ENCODE data around the gene SHPK. TPM values are rescaled to one million over a fixed set of nuclear protein-coding genes. Genes with fewer than 3 reads are reported as not detected.
"Not testable (repeated sequence)": the region's sequence is repeated elsewhere in the genome, so short reads cannot be mapped to it uniquely, and the experiment has no call there.

The SHPK gene
- total RNA-seq, 2 donors from 2014 or later, result 10.5 to 16.1 TPM

GRCh38 chr17:3565143-3565542 lies 70.9 kb downstream of the SHPK start:
- DNase-seq (ENCODE audit: low spot score) (no peak), ATAC-seq (ENCODE audit: insufficient number of reproducible peaks, low FRiP score, low read depth) (no peak)
- no peak for TF ChIP-seq CTCF (IDR thresholded peaks at IDR 0.05)
- Histone ChIP-seq H3K4me1 (ENCODE audit: control insufficient read depth in 1 of 2, low read depth in 2 of 2) (no peaks in the 10 kb centered on the region), H3K9me3 (no peaks in the 10 kb centered on the region), H3K4me3 (no peak overlapping the region), H3K27me3 (replicated peaks; ENCODE audit: insufficient read depth) (no peaks in the 10 kb centered on the region), H3K36me3 (no peaks in the 10 kb centered on the region), H3K27ac (no peak overlapping the region)

GRCh38 chr17:3564241-3564640 lies 71.8 kb downstream of the SHPK start:
- not testable (repeated sequence) for H3K9me3 ChIP-seq; DNase-seq (ENCODE audit: low spot score); H3K27ac ChIP-seq; H3K27me3 ChIP-seq (replicated peaks; ENCODE audit: insufficient read depth); H3K4me3 ChIP-seq; H3K36me3 ChIP-seq; ATAC-seq (ENCODE audit: insufficient number of reproducible peaks, low FRiP score, low read depth); H3K4me1 ChIP-seq (ENCODE audit: control insufficient read depth in 1 of 2, low read depth in 2 of 2)

- no peak for DNase-seq (ENCODE audit: low spot score)
- TF ChIP-seq CTCF (IDR thresholded peaks at IDR 0.05), result no peak
These were observed 76.8 kb downstream of the SHPK start for GRCh38 chr17:3559270-3559645.

DNA sequence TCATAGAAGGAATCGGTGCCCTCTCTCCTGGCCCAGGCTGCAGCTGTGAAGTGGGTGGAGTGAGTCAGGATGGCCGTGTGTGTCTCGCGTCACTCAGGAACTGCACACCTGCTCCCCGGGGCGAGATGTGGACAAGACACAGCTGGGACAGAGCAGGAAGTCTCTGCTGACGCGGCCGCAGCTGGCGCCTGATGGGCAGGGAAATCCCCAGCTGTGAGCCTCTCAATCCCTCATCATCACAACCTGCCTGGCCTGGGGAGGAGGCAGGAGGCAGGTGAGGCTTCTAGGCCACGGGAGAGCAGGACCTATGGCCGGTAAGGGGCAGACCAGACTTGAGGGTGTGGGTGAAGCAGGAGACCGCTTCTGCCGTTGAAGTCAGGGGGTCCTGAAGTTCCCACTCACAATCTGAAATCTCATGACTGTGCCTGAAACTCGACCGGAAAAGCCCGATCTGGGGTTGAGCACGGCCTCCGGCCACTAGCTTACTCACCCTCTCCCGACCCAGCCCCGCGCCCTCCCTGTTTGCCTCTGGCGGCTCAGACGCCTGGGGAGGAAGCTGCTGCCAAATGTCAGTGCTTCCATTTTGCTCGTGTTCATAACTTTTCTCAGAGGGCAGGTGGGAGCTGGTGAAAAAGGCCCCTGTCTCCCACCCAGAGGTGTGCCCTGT lies 77.3 kb downstream of the SHPK start:
- H3K4me3 ChIP-seq, result no peak overlapping the region
- H3K4me1 ChIP-seq (ENCODE audit: control insufficient read depth in 1 of 2, low read depth in 2 of 2), result no peaks in the 10 kb centered on the region
- H3K27me3 ChIP-seq (replicated peaks; ENCODE audit: insufficient read depth), result no peaks in the 10 kb centered on the region
- TF ChIP-seq CTCF (IDR thresholded peaks at IDR 0.05), result no peak
- DNase-seq (ENCODE audit: low spot score), result no peak
- no peak for ATAC-seq (ENCODE audit: insufficient number of reproducible peaks, low FRiP score, low read depth)
- H3K27ac ChIP-seq, result no peak overlapping the region
- H3K9me3 ChIP-seq, result no peaks in the 10 kb centered on the region
- no peaks in the 10 kb centered on the region for H3K36me3 ChIP-seq

More at GRCh38 chr17:3559270-3559645, 76.8 kb downstream of the SHPK start:
- no peaks in the 10 kb centered on the region for H3K9me3 ChIP-seq
- no peak for ATAC-seq (ENCODE audit: insufficient number of reproducible peaks, low FRiP score, low read depth)
- no peaks in the 10 kb centered on the region for H3K4me1 ChIP-seq (ENCODE audit: control insufficient read depth in 1 of 2, low read depth in 2 of 2)
- no peaks in the 10 kb centered on the region for H3K36me3 ChIP-seq
- no peak overlapping the region for H3K4me3 ChIP-seq
- H3K27me3 ChIP-seq (replicated peaks; ENCODE audit: insufficient read depth), result no peaks in the 10 kb centered on the region
- no peak overlapping the region for H3K27ac ChIP-seq

Other genes starting within 250 kb of the SHPK start
- gene OR3A2, start 249.9 kb downstream of the SHPK start, total RNA-seq, result under 1 TPM; 0.49 to 0.68 TPM
- not detected for gene OR1E1, start 237.8 kb downstream of the SHPK start, total RNA-seq
- gene OR3A3, start 224.9 kb downstream of the SHPK start, total RNA-seq, result not detected
- gene OR1E2, start 202.4 kb downstream of the SHPK start, total RNA-seq, result not detected
- gene SPATA22, start 164.4 kb downstream of the SHPK start, total RNA-seq, result not detected
- 1 to 10 TPM; 1.4 to 2.6 TPM for gene ASPA, start 160.3 kb downstream of the SHPK start, total RNA-seq
- gene TRPV3, start 78.4 kb downstream of the SHPK start, total RNA-seq, result under 1 TPM in 1 of 2 donors, not detected in 1; 0.56 TPM
- 1 to 10 TPM; 5.8 to 7.0 TPM for gene TRPV1, start 26.8 kb downstream of the SHPK start, total RNA-seq
- 10 to 100 TPM in 1 of 2 donors, 1 to 10 TPM in 1; 6.6 to 23.3 TPM for gene CTNS, start 510 bp upstream of the SHPK start, total RNA-seq
- 100 to 1,000 TPM; 127 to 243 TPM for gene TAX1BP3, start 32.3 kb upstream of the SHPK start, total RNA-seq
- 10 to 100 TPM; 10.8 to 17.6 TPM for gene EMC6, start 32.6 kb upstream of the SHPK start, total RNA-seq
- gene P2RX5, start 59.9 kb upstream of the SHPK start, total RNA-seq, result 1 to 10 TPM in 1 of 2 donors, not detected in 1; 2.3 TPM
- under 1 TPM in 1 of 2 donors, not detected in 1; 0.41 TPM for gene HASPIN, start 87.7 kb upstream of the SHPK start, total RNA-seq
- 10 to 100 TPM in 1 of 2 donors, 1 to 10 TPM in 1; 4.2 to 23.4 TPM for gene ITGAE, start 164.9 kb upstream of the SHPK start, total RNA-seq
- 10 to 100 TPM; 28.8 to 47.8 TPM for gene NCBP3, start 210.0 kb upstream of the SHPK start, total RNA-seq